ENCODE results near the gene BUD13.

DNA sequence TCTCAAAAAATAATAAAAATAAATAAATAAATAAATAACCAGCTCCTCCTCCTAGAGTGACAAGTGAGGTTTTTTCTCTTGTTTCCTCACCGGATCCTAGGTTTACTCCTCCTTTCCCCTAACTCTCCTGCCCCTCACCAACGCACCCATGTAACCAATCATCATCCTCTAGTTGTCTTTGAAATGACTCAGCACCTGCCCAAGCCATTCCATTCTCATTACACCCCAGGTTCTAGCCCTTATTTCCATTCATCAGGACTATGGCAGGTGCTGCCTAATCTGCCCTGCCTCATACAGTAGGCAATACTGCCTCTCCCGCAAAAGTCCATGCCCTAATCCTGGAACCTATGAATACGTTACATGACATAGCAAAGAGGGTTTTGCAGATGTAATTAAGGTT is 60.4 kb downstream of the BUD13 start:
- TF ChIP-seq EZH2 (optimal IDR thresholded peaks at IDR 0.05; ENCODE audit: low read depth, low read length) (no peak), CTCF (IDR thresholded peaks at IDR 0.05; ENCODE audit: low read length) (no peak)
